IMR-90 (cell line): Measurements from ENCODE around the gene SLC7A7. TPM values are rescaled to one million over a fixed set of nuclear protein-coding genes. Genes with fewer than 3 reads are reported as not detected.

ENCODE experiments used
- ATAC-seq: fragments of 200-7000 bp; cut with Tn5 transposase; 2 replicates; pipeline ENCODE4 v1.9.1; 2020; ENCODE audit warnings: low read depth, mild to moderate bottlenecking, moderate library complexity
- BruUV-seq: library from RNA; stranded (reverse); fragments of 400-500 nt; replicated peaks from 2 replicates; lab custom pipeline; 2021; lab: Mats Ljungman, UMichigan
- CTCF ChIA-PET: fragments of 300-600 bp; formaldehyde crosslinking; extraction: SDS; loops from one replicate; lab custom pipeline; 2021; ENCODE audit warnings: antibody characterized with exemption; lab: Yijun Ruan, JAX
- POLR2A ChIA-PET: fragments of 300-600 bp; sonication (Branson Sonifier 250); formaldehyde crosslinking; loops from one replicate; lab custom pipeline; 2022; ENCODE audit warnings: antibody characterized with exemption; ENCODE audit not compliant: unreplicated experiment; lab: Charles Lee
- DNase-seq: peaks from one replicate; pipeline ENCODE4 v3.0.0; 2013
- H2AFZ ChIP-seq: replicated peaks from 2 replicates; pipeline ENCODE3; 2013; ENCODE audit warnings: low read length, mild to moderate bottlenecking; ENCODE audit not compliant: poor library complexity
- H2AK5ac ChIP-seq: 2 replicates; pipeline ENCODE4 v1.6.1; 2013; ENCODE audit warnings: low read depth, low read length, inconsistent platforms
- H2AK9ac ChIP-seq: replicated peaks from 2 replicates; pipeline ENCODE3; 2013; ENCODE audit warnings: mild to moderate bottlenecking, low read depth, low read length, moderate library complexity; ENCODE audit not compliant: poor library complexity
- H2BK120ac ChIP-seq: 2 replicates; pipeline ENCODE4 v1.6.1; 2013; ENCODE audit warnings: low read depth, low read length, inconsistent platforms
- H2BK15ac ChIP-seq: 3 replicates; pipeline ENCODE4 v1.6.1; 2013; ENCODE audit warnings: low read depth, low read length, inconsistent platforms
- H2BK20ac ChIP-seq: 2 replicates; pipeline ENCODE4 v1.6.1; 2013; ENCODE audit warnings: low read depth, mild to moderate bottlenecking, inconsistent platforms, low read length, moderate library complexity
- H2BK5ac ChIP-seq: 2 replicates; pipeline ENCODE4 v1.6.1; 2013; ENCODE audit warnings: mild to moderate bottlenecking, low read depth, low read length, inconsistent platforms; ENCODE audit not compliant: poor library complexity, severe bottlenecking
- H3K14ac ChIP-seq: replicated peaks from 2 replicates; pipeline ENCODE4 v1.6.1; 2013; ENCODE audit warnings: low read depth, low read length, inconsistent platforms
- H3K18ac ChIP-seq: 2 replicates; pipeline ENCODE4 v1.6.1; 2013; ENCODE audit warnings: low read depth, low read length, control low read depth
- H3K23ac ChIP-seq: 2 replicates; pipeline ENCODE4 v1.6.1; 2013; ENCODE audit warnings: low read depth, low read length, inconsistent platforms
- H3K27ac ChIP-seq: 2 replicates; pipeline ENCODE4 v1.5.1; 2013; ENCODE audit warnings: mild to moderate bottlenecking, control low read depth, low read length; ENCODE audit not compliant: insufficient read depth
- H3K27me3 ChIP-seq: 2 replicates; pipeline ENCODE4 v1.6.1; 2013; ENCODE audit warnings: low read length; ENCODE audit not compliant: control insufficient read depth, insufficient read depth
- H3K36me3 ChIP-seq: 2 replicates; pipeline ENCODE4 v1.6.1; 2013; ENCODE audit warnings: low read length, mixed read lengths; ENCODE audit not compliant: control insufficient read depth, insufficient read depth
- H3K4ac ChIP-seq: 2 replicates; pipeline ENCODE4 v1.6.1; 2013; ENCODE audit warnings: low read depth, low read length, inconsistent platforms
- H3K4me1 ChIP-seq: 2 replicates; pipeline ENCODE4 v1.6.1; 2013; ENCODE audit warnings: low read length, mixed read lengths; ENCODE audit not compliant: control insufficient read depth, insufficient read depth
- H3K4me2 ChIP-seq: 2 replicates; pipeline ENCODE4 v1.6.1; 2013; ENCODE audit warnings: low read depth, mild to moderate bottlenecking, control low read depth, low read length, moderate library complexity
- H3K4me3 ChIP-seq: 2 replicates; pipeline ENCODE4 v1.5.1; 2013; ENCODE audit warnings: low read depth, mild to moderate bottlenecking, control low read depth, low read length, moderate library complexity; ENCODE audit not compliant: insufficient read depth
- H3K56ac ChIP-seq: 2 replicates; pipeline ENCODE4 v1.6.1; 2013; ENCODE audit warnings: low read length, inconsistent platforms; ENCODE audit not compliant: insufficient read depth; ENCODE audit errors: extremely low read depth
- H3K79me1 ChIP-seq, 2 experiments: 2 replicates each; pipeline ENCODE4 v1.6.1; 2013; ENCODE audit warnings: low read length in 2 of 2, inconsistent platforms in 1 of 2, low read depth in 1 of 2
- H3K9ac ChIP-seq: 2 replicates; pipeline ENCODE4 v1.6.1; 2013; ENCODE audit warnings: low read depth, low read length, control low read depth
- H3K9me1 ChIP-seq: 2 replicates; pipeline ENCODE4 v1.6.1; 2013; ENCODE audit warnings: low read length, inconsistent platforms; ENCODE audit not compliant: insufficient read depth
- H3K9me3 ChIP-seq: 2 replicates; pipeline ENCODE4 v1.6.1; 2013; ENCODE audit warnings: low read length; ENCODE audit not compliant: control insufficient read depth, insufficient read depth
- H4K20me1 ChIP-seq: 2 replicates; pipeline ENCODE4 v1.6.1; 2013; ENCODE audit warnings: low read length, inconsistent platforms; ENCODE audit not compliant: insufficient read depth
- H4K5ac ChIP-seq: 2 replicates; pipeline ENCODE4 v1.6.1; 2013; ENCODE audit warnings: mild to moderate bottlenecking, low read depth, low read length, control low read depth
- H4K8ac ChIP-seq, 2 experiments: 2 replicates each; pipeline ENCODE4 v1.6.1; 2013; ENCODE audit warnings: low read depth in 2 of 2, low read length in 2 of 2, control low read depth in 1 of 2, inconsistent platforms in 1 of 2
- H4K91ac ChIP-seq: 2 replicates; pipeline ENCODE4 v1.6.1; 2013; ENCODE audit warnings: low read depth, low read length, inconsistent platforms; ENCODE audit not compliant: insufficient read depth
- BHLHE40 ChIP-seq: fragments of 150-350 bp; IDR thresholded peaks from 2 replicates; pipeline ENCODE4 v1.6.1; 2016; ENCODE audit warnings: mild to moderate bottlenecking, low read depth, low read length
- CEBPB ChIP-seq: IDR thresholded peaks from 2 replicates; pipeline ENCODE4 v1.6.1; 2012; ENCODE audit warnings: low read depth, low read length, improper control_type of control experiment
- CHD1 ChIP-seq: IDR thresholded peaks from 2 replicates; pipeline ENCODE4 v1.6.1; 2012; ENCODE audit warnings: low read depth, low read length, improper control_type of control experiment
- MAFK ChIP-seq: IDR thresholded peaks from 2 replicates; pipeline ENCODE4 v1.6.1; 2012; ENCODE audit warnings: low read depth, low read length, improper control_type of control experiment
- MXI1 ChIP-seq: IDR thresholded peaks from 2 replicates; pipeline ENCODE4 v1.6.1; 2012; ENCODE audit warnings: low read depth, mild to moderate bottlenecking, low read length, moderate library complexity, borderline replicate concordance
- NFE2L2 ChIP-seq: fragments of 150-350 bp; IDR thresholded peaks from 2 replicates; pipeline ENCODE4 v1.6.1; 2016; ENCODE audit warnings: low read depth, mild to moderate bottlenecking, low read length
- RAD21 ChIP-seq: IDR thresholded peaks from 2 replicates; pipeline ENCODE4 v1.6.1; 2012; ENCODE audit warnings: low read length, improper control_type of control experiment
- RCOR1 ChIP-seq: IDR thresholded peaks from 2 replicates; pipeline ENCODE4 v1.6.1; 2012; ENCODE audit warnings: mild to moderate bottlenecking, low read length, improper control_type of control experiment; ENCODE audit not compliant: insufficient replicate concordance
- RFX5 ChIP-seq: IDR thresholded peaks from 2 replicates; pipeline ENCODE4 v1.8.0; 2012; ENCODE audit warnings: low read depth, mild to moderate bottlenecking, low read length, moderate library complexity
- WGBS, 2 experiments: methylation state at CpG; one replicate each; pipeline versions ENCODE4 v1.1.5 to v1.1.7; 2013; ENCODE audit warnings: missing lambda C conversion rate in 2 of 2; ENCODE audit not compliant: insufficient read length in 1 of 2; ENCODE audit errors: extremely low coverage in 2 of 2; 5-methylcytosine and 5-hydroxymethylcytosine counted together
- dilution Hi-C: fragments of 300-500 bp; cut with HindIII; formaldehyde crosslinking; loops from one replicate; pipeline ENCODE4 v1.14.3; 2018; ENCODE audit warnings: low sequenced_read_pairs; ENCODE audit not compliant: unreplicated experiment
- in situ Hi-C: fragments of 300-500 bp; cut with MboI; formaldehyde crosslinking; loops from 3 replicates; pipeline ENCODE4 v1.14.3; 2019; ENCODE audit warnings: low sequenced_read_pairs, inconsistent platforms, mixed read lengths
- intact Hi-C: fragments of 100-400 bp; cut with micrococcal nuclease; formaldehyde crosslinking; loops from 2 replicates; pipeline ENCODE4 v1.10.0; 2022
- polyA plus RNA-seq, 3 experiments: library from polyadenylated mRNA; depleted of rRNA; stranded (reverse); fragments of >200 nt; gene quantifications; 2 replicates each; pipeline ENCODE4 v1.2.3, GENCODE V29; 2012; ENCODE audit warnings: low replicate concordance in 1 of 3
- total RNA-seq: library from RNA; depleted of rRNA; stranded (reverse); fragments of >200 nt; gene quantifications from 2 replicates; pipeline ENCODE4 v1.2.3, GENCODE V29; 2012
- TF ChIP-seq, protein P1 (sequence below): fragments of 150-350 bp; IDR thresholded peaks from 2 replicates; pipeline ENCODE4 v1.6.1; 2017; ENCODE audit warnings: mild to moderate bottlenecking, antibody characterized with exemption, low read length, low read depth
- TF ChIP-seq, protein P2 (sequence below): conservative IDR thresholded peaks from 2 replicates; pipeline ENCODE4 v1.5.1; 2012; ENCODE audit warnings: mild to moderate bottlenecking, low read depth, low read length, improper control_type of control experiment
- TF ChIP-seq, protein P3 (sequence below): fragments of 150-350 bp; IDR thresholded peaks from 2 replicates; pipeline ENCODE4 v1.6.1; 2016; ENCODE audit warnings: low read depth, mild to moderate bottlenecking, low read length, moderate library complexity, borderline replicate concordance

SLC7A7 gene
- total and polyA plus RNA-seq, 2 of the 4 experiments (the other 2 are of a cell fraction) = 1.8 to 2.0 TPM

DNA sequence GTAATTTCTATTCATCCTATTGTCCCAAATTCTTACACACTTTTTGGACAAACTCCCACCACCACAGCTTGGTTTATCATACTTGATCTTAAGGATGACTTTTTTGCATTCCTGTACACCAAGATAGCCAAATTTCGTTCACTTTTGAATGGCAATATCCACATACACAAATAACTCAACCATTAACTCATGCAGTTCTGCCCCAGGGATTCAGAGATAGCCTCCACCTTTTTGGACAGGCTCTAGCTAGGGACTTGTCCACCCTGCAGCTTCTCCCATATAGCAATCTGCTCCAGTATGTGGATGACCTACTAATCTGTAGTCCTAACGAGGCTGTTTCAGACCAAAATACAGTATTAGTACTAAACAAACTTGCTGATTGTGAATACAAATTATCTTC is 81.4 kb downstream of the SLC7A7 start:
- Histone ChIP-seq H3K79me1 (no peaks in the 10 kb centered on the region), H2AFZ (no peak overlapping the region), H4K8ac (no peak overlapping the region), H2BK15ac (no peak overlapping the region), H3K14ac (no peak overlapping the region), H3K27me3 (peaks cover 11% of the 10 kb centered on the region), H2AK5ac (no peak overlapping the region), H3K18ac (no peak overlapping the region), H4K5ac (no peak overlapping the region), H2BK120ac (no peak overlapping the region), H3K36me3 (no peaks in the 10 kb centered on the region), H3K9me1 (no peaks in the 10 kb centered on the region), H3K4ac (no peak overlapping the region), H3K27ac (no peak overlapping the region), H3K4me3 (no peak overlapping the region), H3K56ac (no peak overlapping the region), H3K9me3 (0 out of 2 replicates have a peak, but pooled peaks cover 3% of the 10 kb centered on the region), H3K9ac (no peak overlapping the region), H3K4me1 (no peaks in the 10 kb centered on the region), H4K91ac (no peak overlapping the region), H2AK9ac (no peak overlapping the region), H4K20me1 (no peaks in the 10 kb centered on the region), H3K4me2 (no peak overlapping the region), H2BK5ac (no peak overlapping the region), H3K23ac (no peak overlapping the region), H2BK20ac (no peak overlapping the region)
- POLR2A ChIA-PET = no interaction called here
- DNase-seq (no peak), ATAC-seq (no peak)
- intact Hi-C loops = no loop called here
- in situ Hi-C loops = no loop called here
- TF ChIP-seq CEBPB = no peak
- no peak for TF ChIP-seq RFX5
- TF ChIP-seq MXI1 = no peak
- TF ChIP-seq, protein P1, sequence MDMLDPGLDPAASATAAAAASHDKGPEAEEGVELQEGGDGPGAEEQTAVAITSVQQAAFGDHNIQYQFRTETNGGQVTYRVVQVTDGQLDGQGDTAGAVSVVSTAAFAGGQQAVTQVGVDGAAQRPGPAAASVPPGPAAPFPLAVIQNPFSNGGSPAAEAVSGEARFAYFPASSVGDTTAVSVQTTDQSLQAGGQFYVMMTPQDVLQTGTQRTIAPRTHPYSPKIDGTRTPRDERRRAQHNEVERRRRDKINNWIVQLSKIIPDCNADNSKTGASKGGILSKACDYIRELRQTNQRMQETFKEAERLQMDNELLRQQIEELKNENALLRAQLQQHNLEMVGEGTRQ = no peak
- no peak for TF ChIP-seq MAFK
- TF ChIP-seq RCOR1 = no peak
- TF ChIP-seq, protein P2, sequence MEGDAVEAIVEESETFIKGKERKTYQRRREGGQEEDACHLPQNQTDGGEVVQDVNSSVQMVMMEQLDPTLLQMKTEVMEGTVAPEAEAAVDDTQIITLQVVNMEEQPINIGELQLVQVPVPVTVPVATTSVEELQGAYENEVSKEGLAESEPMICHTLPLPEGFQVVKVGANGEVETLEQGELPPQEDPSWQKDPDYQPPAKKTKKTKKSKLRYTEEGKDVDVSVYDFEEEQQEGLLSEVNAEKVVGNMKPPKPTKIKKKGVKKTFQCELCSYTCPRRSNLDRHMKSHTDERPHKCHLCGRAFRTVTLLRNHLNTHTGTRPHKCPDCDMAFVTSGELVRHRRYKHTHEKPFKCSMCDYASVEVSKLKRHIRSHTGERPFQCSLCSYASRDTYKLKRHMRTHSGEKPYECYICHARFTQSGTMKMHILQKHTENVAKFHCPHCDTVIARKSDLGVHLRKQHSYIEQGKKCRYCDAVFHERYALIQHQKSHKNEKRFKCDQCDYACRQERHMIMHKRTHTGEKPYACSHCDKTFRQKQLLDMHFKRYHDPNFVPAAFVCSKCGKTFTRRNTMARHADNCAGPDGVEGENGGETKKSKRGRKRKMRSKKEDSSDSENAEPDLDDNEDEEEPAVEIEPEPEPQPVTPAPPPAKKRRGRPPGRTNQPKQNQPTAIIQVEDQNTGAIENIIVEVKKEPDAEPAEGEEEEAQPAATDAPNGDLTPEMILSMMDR = no peak
- no peak for TF ChIP-seq NFE2L2
- TF ChIP-seq, protein P3, sequence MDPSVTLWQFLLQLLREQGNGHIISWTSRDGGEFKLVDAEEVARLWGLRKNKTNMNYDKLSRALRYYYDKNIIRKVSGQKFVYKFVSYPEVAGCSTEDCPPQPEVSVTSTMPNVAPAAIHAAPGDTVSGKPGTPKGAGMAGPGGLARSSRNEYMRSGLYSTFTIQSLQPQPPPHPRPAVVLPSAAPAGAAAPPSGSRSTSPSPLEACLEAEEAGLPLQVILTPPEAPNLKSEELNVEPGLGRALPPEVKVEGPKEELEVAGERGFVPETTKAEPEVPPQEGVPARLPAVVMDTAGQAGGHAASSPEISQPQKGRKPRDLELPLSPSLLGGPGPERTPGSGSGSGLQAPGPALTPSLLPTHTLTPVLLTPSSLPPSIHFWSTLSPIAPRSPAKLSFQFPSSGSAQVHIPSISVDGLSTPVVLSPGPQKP = no peak
- TF ChIP-seq BHLHE40 = no peak
- no peak for TF ChIP-seq RAD21
- no peak for TF ChIP-seq CHD1
- dilution Hi-C loops = no loop called here
- WGBS, 2 experiments = 0% methylated on average over 1 of the region's 2 CpGs; no CpG with 5 or more reads in 1 of the 2 experiments
- CTCF ChIA-PET = no interaction called here
- BruUV-seq = no TSS peak
